ENCODE results near the gene GSTT2. TPM values are rescaled to one million over a fixed set of nuclear protein-coding genes. Genes with fewer than 3 reads are reported as not detected.
A peak's percentile ranks its signal among the peaks of the same experiment; 100 is the strongest.

GSTT2 gene
- polyA plus RNA-seq, 3 donors from 2014 or later: not detected

DNA sequence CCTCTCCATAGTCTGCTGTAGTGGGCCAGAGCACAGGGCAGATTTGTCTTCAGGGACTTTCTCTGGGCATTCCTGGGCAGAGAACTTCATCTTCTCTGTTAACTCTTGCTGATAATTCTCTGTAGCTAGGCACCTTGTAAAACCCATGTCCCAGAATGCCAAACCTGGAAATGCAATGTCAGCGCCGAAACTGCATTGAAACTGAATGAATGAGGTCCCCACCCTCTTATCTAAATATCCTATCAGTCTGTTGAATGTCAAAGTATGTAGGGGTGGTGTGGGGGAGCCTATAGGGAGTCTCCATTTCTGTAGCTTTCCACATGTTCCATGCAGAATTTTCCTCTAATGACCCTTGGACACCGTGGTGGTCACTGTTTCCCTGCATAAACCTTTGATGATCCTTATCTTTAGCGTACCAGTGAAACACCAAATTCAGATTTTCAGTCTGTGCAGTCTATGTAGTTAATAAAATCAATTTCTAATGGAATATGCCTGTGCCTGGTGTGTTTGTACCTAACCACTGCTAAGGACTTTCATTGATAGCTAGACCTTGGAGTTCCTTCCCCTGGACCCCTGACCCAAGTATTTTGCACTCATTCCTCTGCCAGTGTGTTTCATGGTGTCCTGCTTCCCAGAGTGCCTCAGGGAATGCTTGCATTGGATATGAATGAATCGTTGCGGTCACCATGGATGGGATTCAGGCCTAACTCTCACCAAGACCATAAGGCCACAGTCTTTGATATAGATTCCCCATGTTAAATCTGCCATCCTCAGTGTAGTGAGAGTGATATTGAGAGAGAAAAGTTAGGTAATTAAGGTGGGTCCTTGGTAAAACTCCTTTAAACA lies 28.7 kb downstream of the GSTT2 start:
- Mint-ChIP-seq H3K36me3 (no peaks in the 10 kb centered on the region), H3K27me3 (ENCODE audit: low read depth in 3 of 3) (peaks cover 9 to 15% (median 14%) of the 10 kb centered on the region in 3 donors), H3K9me3 (no peaks in the 10 kb centered on the region), H3K27ac (peak overlapping the region in 1 of 6 donors; percentile 26), H3K4me3 (no peak overlapping the region), H3K4me1 (peaks cover 26 to 33% of the 10 kb centered on the region in 2 donors)
- DNase-seq: no peak

DNA sequence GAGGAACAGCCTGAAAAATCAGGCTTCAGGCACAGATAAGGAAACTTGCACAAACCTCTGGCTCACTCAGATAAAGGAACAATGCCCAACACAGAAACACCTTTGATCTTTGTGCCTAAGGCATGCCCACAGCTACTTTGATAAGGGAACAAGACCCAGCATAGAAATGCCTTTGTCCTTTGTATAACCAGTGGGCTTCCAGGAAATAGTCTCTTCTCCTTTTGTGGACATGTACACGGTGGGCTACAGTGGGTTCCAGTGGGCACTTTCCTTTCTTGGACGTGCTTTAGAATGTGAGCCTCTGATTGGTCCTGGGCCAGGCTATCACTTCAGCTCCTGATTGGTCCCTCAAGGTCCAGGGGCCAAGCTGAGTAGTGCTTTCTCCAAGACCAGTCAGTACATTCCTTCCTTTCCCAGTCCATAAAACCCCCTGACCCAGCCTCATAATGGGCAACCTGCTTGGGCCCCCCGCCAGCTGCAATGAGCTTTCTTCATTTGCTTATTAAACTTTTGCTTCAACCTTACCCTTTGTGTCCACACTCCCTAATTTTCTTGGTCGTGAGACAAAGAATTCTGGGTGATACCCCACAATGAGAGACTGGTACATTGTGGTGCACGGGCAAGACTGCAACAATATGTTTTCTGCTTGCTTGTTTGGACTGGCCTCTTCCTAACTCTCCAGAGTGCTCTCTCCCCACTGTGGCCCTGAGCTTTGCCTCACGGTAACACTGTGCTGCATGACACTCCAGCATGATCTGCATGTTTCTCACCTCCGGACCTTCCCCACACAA lies 29.5 kb downstream of the GSTT2 start:
- H3K27me3 Mint-ChIP-seq (ENCODE audit: low read depth in 3 of 3): peaks cover 9 to 15% (median 14%) of the 10 kb centered on the region in 3 donors
- H3K4me3 Mint-ChIP-seq: peak overlapping the region in 2 of 5 donors; percentile 5 to 35
- H3K36me3 Mint-ChIP-seq: no peaks in the 10 kb centered on the region
- H3K27ac Mint-ChIP-seq: peak overlapping the region in 4 of 6 donors; percentile 65 to 96 (median 80)
- H3K4me1 Mint-ChIP-seq: peaks cover 27 to 41% of the 10 kb centered on the region in 2 donors
- DNase-seq: no peak
- H3K9me3 Mint-ChIP-seq: no peaks in the 10 kb centered on the region

DNA sequence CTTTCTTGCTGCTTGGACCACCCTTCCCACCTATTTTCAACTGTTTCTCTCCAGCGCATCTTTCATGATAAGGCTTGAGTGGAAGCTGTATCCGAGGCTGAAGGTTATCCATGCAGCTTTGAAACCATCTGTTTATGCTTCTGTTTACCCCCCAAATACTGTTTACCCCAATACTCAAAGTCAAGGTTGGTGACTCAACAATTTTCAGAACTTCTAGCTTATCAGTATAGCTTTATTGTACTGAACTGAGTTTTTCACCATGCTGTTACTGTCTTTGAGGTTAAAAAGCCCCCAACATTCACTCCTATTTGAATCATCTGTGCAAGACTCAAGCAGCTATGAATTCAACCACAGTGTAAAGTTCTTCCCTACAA lies 30.1 kb downstream of the GSTT2 start:
- no peak for DNase-seq
- Mint-ChIP-seq H3K4me3 (peak overlapping the region; percentile 45 to 95 (median 79)), H3K4me1 (peaks cover 30 to 47% of the 10 kb centered on the region in 2 donors), H3K27ac (peak overlapping the region; percentile 65 to 97 (median 91)), H3K9me3 (no peaks in the 10 kb centered on the region), H3K36me3 (no peaks in the 10 kb centered on the region), H3K27me3 (ENCODE audit: low read depth in 3 of 3) (peaks cover 9 to 15% (median 14%) of the 10 kb centered on the region in 3 donors)

DNA sequence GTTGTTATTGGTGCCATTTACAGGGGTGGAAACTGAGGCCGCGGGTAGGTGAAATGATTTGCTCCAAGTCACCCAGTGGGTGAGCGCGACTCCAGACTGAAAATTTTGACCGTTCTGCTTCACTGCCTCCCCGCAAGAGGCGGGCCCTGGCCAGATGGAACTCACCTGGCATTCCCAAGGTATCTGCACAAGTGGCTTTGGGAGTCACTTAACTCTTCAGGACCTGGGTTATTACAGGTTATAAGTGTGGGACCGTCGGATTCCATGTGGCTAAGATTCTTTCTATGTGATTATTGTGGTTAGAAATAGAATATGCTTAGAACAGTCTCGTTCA lies 31.8 kb downstream of the GSTT2 start:
- DNase-seq: no peak
- Mint-ChIP-seq H3K4me1 (peaks cover 32 to 51% of the 10 kb centered on the region in 2 donors), H3K4me3 (peak overlapping the region; percentile 93 to 96 (median 95)), H3K27ac (peak overlapping the region; percentile 90 to 97 (median 96)), H3K27me3 (ENCODE audit: low read depth in 3 of 3) (peaks cover 9 to 15% (median 14%) of the 10 kb centered on the region in 3 donors), H3K9me3 (no peaks in the 10 kb centered on the region), H3K36me3 (peaks cover 0 to 4% (median 3%) of the 10 kb centered on the region in 3 donors)

DNA sequence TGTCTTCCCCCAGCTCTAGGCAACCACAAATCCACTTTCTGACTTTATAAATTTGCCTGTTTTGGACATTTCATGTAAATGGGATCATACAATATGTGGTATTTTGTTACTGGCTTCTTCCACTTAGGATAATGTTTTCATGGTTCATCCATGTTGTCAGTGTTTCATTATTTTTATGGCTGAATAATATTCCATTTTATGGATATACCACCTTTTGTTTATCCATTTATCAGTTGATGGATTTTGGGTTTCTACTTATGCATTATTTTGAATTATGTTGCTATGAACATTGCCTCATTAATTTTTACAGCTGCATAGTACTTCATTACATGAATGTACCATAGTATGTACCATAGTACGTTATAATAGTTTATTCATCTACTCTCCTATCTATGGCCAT lies 36.2 kb downstream of the GSTT2 start:
- H3K36me3 Mint-ChIP-seq: peaks cover 4 to 8% (median 7%) of the 10 kb centered on the region in 3 donors
- no peaks in the 10 kb centered on the region for H3K9me3 Mint-ChIP-seq
- H3K4me3 Mint-ChIP-seq: no peak overlapping the region
- peaks cover 3 to 6% (median 4%) of the 10 kb centered on the region in 3 donors for H3K27me3 Mint-ChIP-seq (ENCODE audit: low read depth in 3 of 3)
- H3K27ac Mint-ChIP-seq: no peak overlapping the region
- H3K4me1 Mint-ChIP-seq: peaks cover 25 to 45% of the 10 kb centered on the region in 2 donors
- DNase-seq: no peak

DNA sequence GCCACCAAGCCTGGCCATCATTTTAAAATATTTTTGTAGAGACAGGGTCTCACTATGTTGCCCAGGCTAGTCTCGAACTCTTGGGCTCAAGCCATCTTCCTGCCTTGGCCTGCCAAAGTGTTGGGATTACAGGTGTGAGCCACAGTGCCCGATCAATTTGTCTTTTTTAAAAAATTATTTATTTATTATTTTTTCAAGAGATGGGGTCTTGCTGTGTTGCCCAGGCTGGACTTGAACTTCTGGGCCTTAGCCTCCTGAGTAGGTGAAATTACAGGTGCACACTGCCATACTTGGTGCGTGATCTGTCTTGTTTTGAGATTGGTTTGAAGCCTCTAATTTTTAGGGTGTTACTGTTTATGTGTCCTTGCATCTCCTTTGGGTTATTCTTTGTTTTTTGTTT lies 41.4 kb downstream of the GSTT2 start:
- Mint-ChIP-seq H3K4me1 (peaks cover 12 to 39% of the 10 kb centered on the region in 2 donors), H3K4me3 (no peak overlapping the region), H3K27ac (no peak overlapping the region), H3K27me3 (ENCODE audit: low read depth in 3 of 3) (no peaks in the 10 kb centered on the region), H3K9me3 (peaks cover 0 to 1% (median 0%) of the 10 kb centered on the region in 6 donors), H3K36me3 (peaks cover 4 to 8% (median 4%) of the 10 kb centered on the region in 3 donors)
- DNase-seq: no peak

DNA sequence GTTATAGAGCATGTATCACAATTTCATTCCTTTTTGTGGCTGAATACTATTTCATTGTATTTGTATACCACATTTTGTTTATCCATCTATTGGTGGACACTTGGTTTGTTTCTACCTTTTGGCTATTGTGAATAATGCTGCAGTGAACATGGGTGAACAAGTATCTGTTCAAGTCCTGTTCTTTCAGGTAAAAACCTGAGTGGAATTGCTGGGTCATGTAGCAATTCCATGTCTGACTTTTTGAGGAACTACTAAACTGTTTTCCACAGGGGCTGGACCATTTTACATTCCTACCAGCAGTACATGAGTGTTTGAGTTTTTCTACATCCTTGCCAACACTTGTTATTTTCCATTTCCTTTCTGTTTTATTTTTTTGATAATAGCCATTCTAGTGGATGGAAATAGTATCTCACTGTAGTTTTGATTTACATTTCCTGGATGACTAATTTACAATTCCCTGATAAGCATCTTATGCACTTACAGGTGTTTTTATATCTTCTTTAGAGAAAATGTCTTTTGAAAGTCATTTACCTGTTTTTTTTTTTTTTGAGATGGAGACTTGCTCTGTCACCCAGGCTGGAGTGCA lies 43.4 kb downstream of the GSTT2 start:
- no peak overlapping the region for H3K27ac Mint-ChIP-seq
- no peak overlapping the region for H3K4me3 Mint-ChIP-seq

DNA sequence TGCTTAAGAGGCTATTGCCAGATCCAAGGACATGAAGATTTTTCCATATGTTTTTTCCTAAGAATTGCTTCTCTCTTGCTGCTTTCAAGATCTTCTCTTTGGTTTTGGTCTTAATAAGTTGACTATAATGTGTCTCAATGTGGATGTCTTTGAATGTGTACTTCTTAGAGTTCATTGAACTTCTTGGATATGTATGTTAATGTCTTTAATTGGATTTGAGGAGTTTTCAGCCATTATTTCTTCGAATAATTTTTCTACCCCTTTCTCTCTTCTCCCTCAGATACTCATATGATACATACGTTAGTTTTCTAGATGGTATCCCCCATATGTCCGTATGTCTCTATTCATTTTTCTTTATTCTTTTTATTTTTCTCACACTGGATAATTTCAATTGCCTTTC lies 44.4 kb downstream of the GSTT2 start:
- Mint-ChIP-seq H3K9me3 (peaks cover 0 to 1% (median 0%) of the 10 kb centered on the region in 6 donors), H3K36me3 (peaks cover 0 to 4% (median 0%) of the 10 kb centered on the region in 3 donors), H3K4me1 (peaks cover 12 to 43% of the 10 kb centered on the region in 2 donors), H3K27ac (no peak overlapping the region), H3K27me3 (ENCODE audit: low read depth in 3 of 3) (no peaks in the 10 kb centered on the region), H3K4me3 (no peak overlapping the region)
- DNase-seq: no peak

More for the DNA sequence above, 43.4 kb downstream of the GSTT2 start:
- H3K27me3 Mint-ChIP-seq (ENCODE audit: low read depth in 3 of 3): no peaks in the 10 kb centered on the region
- peaks cover 15 to 43% of the 10 kb centered on the region in 2 donors for H3K4me1 Mint-ChIP-seq
- H3K36me3 Mint-ChIP-seq: peaks cover 0 to 4% (median 0%) of the 10 kb centered on the region in 3 donors
- no peak for DNase-seq
- H3K9me3 Mint-ChIP-seq: peaks cover 0 to 1% (median 0%) of the 10 kb centered on the region in 6 donors

DNA sequence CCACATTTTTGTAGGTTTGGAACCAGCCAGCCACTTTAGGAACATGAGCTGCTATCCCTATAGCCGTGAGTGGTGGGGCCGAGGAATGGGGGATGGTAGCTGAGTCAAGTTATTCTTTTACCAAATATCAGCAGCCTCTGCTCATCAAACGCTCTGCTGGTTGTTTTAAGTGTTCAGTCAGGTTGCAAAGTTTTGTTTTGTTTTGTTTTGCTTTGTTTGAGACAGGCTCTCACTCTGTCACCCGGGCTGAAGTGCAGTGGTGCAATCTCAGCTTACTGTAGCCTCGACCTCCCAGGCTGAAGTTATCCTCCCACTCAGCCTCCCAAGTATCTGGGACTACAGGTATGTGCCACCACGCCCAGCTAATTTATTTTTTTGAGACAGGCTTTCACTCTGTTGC lies 45.5 kb downstream of the GSTT2 start:
- no peak for DNase-seq
- H3K36me3 Mint-ChIP-seq: peaks cover 0 to 4% (median 0%) of the 10 kb centered on the region in 3 donors
- H3K9me3 Mint-ChIP-seq: peaks cover 0 to 1% (median 0%) of the 10 kb centered on the region in 6 donors
- no peak overlapping the region for H3K4me3 Mint-ChIP-seq
- H3K27ac Mint-ChIP-seq: no peak overlapping the region
- no peaks in the 10 kb centered on the region for H3K27me3 Mint-ChIP-seq (ENCODE audit: low read depth in 3 of 3)
- peaks cover 14 to 43% of the 10 kb centered on the region in 2 donors for H3K4me1 Mint-ChIP-seq

DNA sequence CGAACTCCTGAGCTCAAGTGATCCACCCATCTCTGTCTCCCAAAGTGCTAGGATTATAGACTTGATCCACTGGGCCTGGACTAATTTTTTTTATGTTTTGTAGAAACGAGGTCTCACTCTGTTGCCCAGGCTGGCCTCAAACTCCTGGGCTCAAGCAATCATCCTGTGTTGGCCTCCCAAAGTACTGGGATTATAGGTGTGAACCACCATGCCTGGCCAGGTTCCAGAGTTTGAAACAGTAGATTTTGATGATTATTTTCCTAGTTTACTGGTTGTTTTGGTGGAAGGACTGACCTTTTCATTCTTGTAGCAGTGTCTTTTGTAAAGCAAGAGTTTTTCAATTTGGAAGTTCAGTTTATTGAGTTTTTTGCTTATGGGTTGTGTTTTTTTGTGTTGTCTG lies 46.1 kb downstream of the GSTT2 start:
- peaks cover 0 to 1% (median 0%) of the 10 kb centered on the region in 6 donors for H3K9me3 Mint-ChIP-seq
- H3K27ac Mint-ChIP-seq: no peak overlapping the region

DNA sequence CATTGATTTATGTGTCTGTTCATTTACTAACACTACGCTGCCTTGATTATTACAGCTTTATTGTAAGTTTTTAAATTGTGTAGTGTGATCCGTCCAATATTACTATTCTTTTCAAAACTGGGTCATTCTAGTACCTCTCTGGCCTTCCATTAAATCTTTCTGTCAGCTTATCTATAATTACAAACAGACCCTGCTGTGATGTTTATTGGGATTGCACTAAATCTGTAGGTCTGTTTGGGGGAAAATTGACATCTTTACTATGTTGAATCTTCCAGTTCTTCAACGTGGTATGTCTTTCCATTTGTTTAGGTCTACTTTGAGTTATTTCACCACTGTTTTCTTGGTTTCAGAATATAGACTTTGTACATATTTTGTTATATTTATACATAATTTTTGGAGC lies 46.8 kb downstream of the GSTT2 start:
- Mint-ChIP-seq H3K4me1 (peaks cover 14 to 43% of the 10 kb centered on the region in 2 donors), H3K9me3 (peaks cover 0 to 1% (median 0%) of the 10 kb centered on the region in 6 donors), H3K27me3 (ENCODE audit: low read depth in 3 of 3) (no peaks in the 10 kb centered on the region), H3K4me3 (no peak overlapping the region), H3K36me3 (peaks cover 0 to 4% (median 0%) of the 10 kb centered on the region in 3 donors), H3K27ac (no peak overlapping the region)
- no peak for DNase-seq

More for the DNA sequence above, 46.1 kb downstream of the GSTT2 start:
- Mint-ChIP-seq H3K4me3 (no peak overlapping the region), H3K27me3 (ENCODE audit: low read depth in 3 of 3) (no peaks in the 10 kb centered on the region), H3K36me3 (peaks cover 0 to 4% (median 0%) of the 10 kb centered on the region in 3 donors), H3K4me1 (peaks cover 14 to 43% of the 10 kb centered on the region in 2 donors)
- no peak for DNase-seq

DNA sequence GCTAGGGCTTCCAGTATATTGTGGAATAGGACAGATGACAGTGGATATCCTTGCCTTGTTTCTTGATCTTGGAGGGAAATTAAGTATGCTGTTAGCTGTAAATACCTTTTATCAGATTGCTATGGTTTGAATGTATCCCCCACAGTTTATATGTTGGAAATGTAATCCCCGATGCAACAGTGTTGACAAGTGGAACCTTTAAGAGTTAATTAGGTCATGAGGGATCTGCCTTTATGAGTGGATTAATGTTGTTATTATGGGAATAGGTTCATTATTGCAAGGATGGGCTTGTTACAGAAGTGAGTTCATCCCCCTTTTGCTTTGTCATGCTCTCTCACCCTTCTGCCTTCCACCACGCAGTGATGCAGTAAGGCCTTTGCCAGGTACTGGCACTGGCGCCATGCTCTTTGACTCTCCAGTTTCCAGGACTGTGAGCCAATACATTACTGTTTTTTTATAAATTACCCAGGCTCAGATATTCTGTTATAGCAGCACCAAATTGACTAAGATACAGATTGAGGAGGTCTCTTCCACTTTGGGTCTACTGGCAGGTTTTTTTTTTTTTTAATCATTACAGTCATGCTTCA lies 47.5 kb downstream of the GSTT2 start:
- H3K9me3 Mint-ChIP-seq: peaks cover 0 to 1% (median 0%) of the 10 kb centered on the region in 6 donors
- no peak for DNase-seq
- no peak overlapping the region for H3K27ac Mint-ChIP-seq
- peaks cover 0 to 4% (median 0%) of the 10 kb centered on the region in 3 donors for H3K36me3 Mint-ChIP-seq
- peaks cover 14 to 39% of the 10 kb centered on the region in 2 donors for H3K4me1 Mint-ChIP-seq
- H3K4me3 Mint-ChIP-seq: no peak overlapping the region
- no peaks in the 10 kb centered on the region for H3K27me3 Mint-ChIP-seq (ENCODE audit: low read depth in 3 of 3)

DNA sequence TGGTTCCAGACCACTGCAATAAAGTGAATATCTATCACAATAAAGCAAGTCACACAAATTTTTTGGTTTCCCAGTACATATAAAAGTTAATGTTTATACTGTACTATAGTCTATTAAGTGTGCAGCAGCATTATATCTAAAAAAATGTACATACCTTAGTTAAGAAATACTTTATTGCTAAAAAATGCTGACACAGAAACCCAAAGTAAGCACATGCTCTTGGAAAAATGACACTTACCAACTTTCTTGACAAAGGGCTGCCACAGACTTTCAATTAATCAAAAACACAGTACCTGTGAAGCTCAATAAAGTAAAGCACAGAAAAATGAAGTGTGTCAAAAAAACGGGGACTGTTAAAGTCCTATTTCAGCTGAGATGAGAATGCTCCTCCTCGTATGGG lies 48.1 kb downstream of the GSTT2 start:
- peaks cover 0 to 1% (median 0%) of the 10 kb centered on the region in 6 donors for H3K9me3 Mint-ChIP-seq
- no peaks in the 10 kb centered on the region for H3K27me3 Mint-ChIP-seq (ENCODE audit: low read depth in 3 of 3)

More for the DNA sequence above, 48.1 kb downstream of the GSTT2 start:
- DNase-seq: no peak
- H3K36me3 Mint-ChIP-seq: peaks cover 0 to 4% (median 0%) of the 10 kb centered on the region in 3 donors
- H3K27ac Mint-ChIP-seq: no peak overlapping the region
- H3K4me3 Mint-ChIP-seq: no peak overlapping the region
- H3K4me1 Mint-ChIP-seq: peaks cover 14 to 34% of the 10 kb centered on the region in 2 donors
